Stimulated activated CD8-positive, alpha-beta memory T cell treated with anti-CD3 and anti-CD28 coated beads, Interleukin-12 subunit alpha, Interleukin-12 subunit beta, amount 100 ng/mL, for 24 hours (primary cell): ENCODE data around the gene NAV1.
"Not testable (repeated sequence)": the region's sequence is repeated elsewhere in the genome, so short reads cannot be mapped to it uniquely, and the experiment has no call there.

ENCODE experiments used
- DNase-seq: peaks from one replicate; pipeline ENCODE4 v3.0.0-alpha.2; 2020; ENCODE audit errors: extremely low read depth

The NAV1 gene

GRCh38 chr1:201566529-201566823 is 27.5 kb downstream of the NAV1 start:
- no peak for DNase-seq

GRCh38 chr1:201566933-201567801 is 28.2 kb downstream of the NAV1 start:
- DNase-seq, result no peak

- no peak for DNase-seq
These were observed 29.3 kb downstream of the NAV1 start for GRCh38 chr1:201568265-201568664.

GRCh38 chr1:201568859-201569294 is 29.9 kb downstream of the NAV1 start:
- DNase-seq, result no peak

- DNase-seq, result no peak
These were observed 31.4 kb downstream of the NAV1 start for GRCh38 chr1:201570181-201570885.

GRCh38 chr1:201570886-201571624 is 32.1 kb downstream of the NAV1 start:
- no peak for DNase-seq

GRCh38 chr1:201573030-201573429 is 34.1 kb downstream of the NAV1 start:
- DNase-seq, result no peak

- DNase-seq, result no peak
These were observed 35.0 kb downstream of the NAV1 start for GRCh38 chr1:201573923-201574322.

- DNase-seq, result no peak
These were observed 37.0 kb downstream of the NAV1 start for GRCh38 chr1:201575912-201576311.

GRCh38 chr1:201576914-201577313 is 38.0 kb downstream of the NAV1 start:
- DNase-seq, result no peak

GRCh38 chr1:201578008-201578888 is 39.3 kb downstream of the NAV1 start:
- no peak for DNase-seq

GRCh38 chr1:201581371-201581770 is 42.4 kb downstream of the NAV1 start:
- not testable (repeated sequence) for DNase-seq

- DNase-seq, result no peak
These were observed 43.9 kb downstream of the NAV1 start for GRCh38 chr1:201582705-201583442.

- no peak for DNase-seq
These were observed 44.7 kb downstream of the NAV1 start for GRCh38 chr1:201583663-201584062.

- DNase-seq, result no peak
These were observed 45.7 kb downstream of the NAV1 start for GRCh38 chr1:201584471-201585092.

- DNase-seq, result no peak
These were observed 46.2 kb downstream of the NAV1 start for GRCh38 chr1:201585093-201585483.

- DNase-seq, result no peak
These were observed 47.0 kb downstream of the NAV1 start for GRCh38 chr1:201585901-201586300.

GRCh38 chr1:201586806-201587205 is 47.9 kb downstream of the NAV1 start:
- no peak for DNase-seq

- no peak for DNase-seq
These were observed 48.8 kb downstream of the NAV1 start for GRCh38 chr1:201587729-201588128.
